ENCODE results near the gene SLF1.

- TF ChIP-seq CTCF (conservative IDR thresholded peaks at IDR 0.05; ENCODE audit: low read depth in 2 of 2) (no peak), POLR2AphosphoS5 (IDR thresholded peaks at IDR 0.05; ENCODE audit: low read depth) (no peak), EZH2 (IDR thresholded peaks at IDR 0.05; ENCODE audit: low read depth, unreplicated experiment) (no peak), EZH2phosphoT487 (IDR thresholded peaks at IDR 0.05; ENCODE audit: unreplicated experiment) (no peak), REST (IDR thresholded peaks at IDR 0.05; ENCODE audit: unreplicated experiment) (no peak), ZNF331 (CRISPR knock-in tag; IDR thresholded peaks at IDR 0.05; ENCODE audit: low read depth) (no peak), NANOG (IDR thresholded peaks at IDR 0.05; ENCODE audit: borderline replicate concordance) (no peak)
Measured at GRCh38 chr5:94744906-94745305, 126.4 kb downstream of the SLF1 start.

All from GM23338 (cell line).